Fibroblast of gingiva (primary cell): ENCODE results near the gene SIRT4.
"Not testable (repeated sequence)": the region's sequence is repeated elsewhere in the genome, so short reads cannot be mapped to it uniquely, and the experiment has no call there.

Experiments
- DNase-seq: peaks from one replicate; pipeline ENCODE4 v3.0.0-alpha.2; 2011; ENCODE audit warnings: low read depth

SIRT4 gene

DNA sequence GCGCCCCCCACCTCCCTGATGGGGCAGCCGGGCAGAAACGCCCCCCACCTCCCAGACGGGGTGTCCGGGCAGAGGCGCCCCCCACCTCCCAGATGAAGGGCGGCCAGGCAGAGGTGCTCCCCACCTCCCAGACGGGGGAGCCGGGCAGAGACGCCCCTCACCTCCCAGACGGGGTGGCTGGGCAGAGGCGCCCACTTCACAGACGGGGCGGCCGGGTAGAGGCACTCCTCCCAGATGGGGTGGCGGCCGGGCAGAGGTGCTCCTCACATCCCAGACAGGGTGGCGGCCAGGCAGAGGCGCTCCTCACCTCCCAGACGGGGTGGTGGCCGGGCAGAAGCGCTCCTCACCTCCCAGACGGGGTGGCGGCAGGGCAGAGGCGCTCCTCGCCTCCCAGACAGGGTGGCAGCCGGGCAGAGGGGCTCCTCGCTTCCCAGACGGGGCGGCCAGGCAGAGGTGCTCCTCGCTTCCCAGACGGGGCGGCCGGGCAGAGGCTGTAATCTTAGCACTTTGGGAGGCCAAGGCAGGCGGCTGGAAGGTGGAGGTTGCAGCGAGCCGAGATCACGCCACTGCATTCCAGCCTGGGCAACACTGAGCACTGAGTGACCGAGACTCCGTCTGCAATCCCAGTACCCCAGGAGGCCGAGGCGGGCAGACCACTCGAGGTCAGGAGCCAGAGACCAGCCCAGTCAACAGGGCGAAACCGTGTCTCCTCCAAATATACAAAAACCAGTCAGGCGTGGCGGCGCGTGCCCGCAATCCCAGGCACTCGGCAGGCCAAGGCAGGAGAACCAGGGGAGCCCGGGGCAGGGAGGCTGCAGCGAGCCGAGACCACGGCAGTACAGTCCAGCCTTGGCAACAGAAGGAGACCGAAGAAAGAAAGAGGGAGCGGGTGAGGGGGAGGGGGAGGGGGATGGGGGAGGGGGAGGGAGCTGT, 23.7 kb upstream of the SIRT4 start:
- DNase-seq: no peak

DNA sequence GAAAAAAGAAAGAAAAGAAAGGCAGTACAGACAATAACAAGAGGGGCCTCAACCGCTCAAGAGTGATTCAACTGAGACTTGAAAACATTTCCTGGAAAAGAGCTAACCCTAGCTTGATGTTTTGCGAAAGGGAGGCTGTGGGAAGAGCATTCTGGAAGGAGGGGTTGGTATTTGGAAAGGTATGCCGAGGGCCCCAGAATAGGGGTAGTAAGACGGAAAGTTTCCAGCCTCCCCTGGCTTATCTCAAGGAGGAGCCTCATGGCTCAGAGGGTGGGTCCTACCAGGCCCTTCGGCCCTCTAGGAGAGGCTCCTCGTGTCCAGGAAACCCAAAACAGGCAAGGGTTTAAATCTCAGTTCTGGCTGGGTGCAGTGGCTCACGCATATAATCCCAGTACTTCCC, 18.8 kb upstream of the SIRT4 start:
- DNase-seq: no peak

DNA sequence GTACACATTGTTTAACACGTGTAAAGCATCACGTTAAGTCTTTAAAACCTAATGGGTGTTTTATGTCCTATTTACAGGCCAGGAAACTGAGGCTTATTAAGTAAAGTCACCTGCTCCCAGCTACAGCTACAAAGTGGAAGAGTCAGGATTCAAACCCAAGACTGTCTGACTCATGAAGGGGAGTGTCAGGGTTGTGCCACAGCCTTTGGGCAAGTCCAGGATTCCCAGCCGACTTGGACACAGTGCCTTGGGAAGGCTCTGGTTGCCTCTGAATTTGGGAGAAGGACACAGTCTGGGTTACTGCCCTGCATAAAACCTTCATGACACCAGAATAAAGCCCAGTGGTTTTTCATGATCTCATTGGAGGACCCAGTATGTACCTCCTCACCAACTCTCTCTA, 17.7 kb upstream of the SIRT4 start:
- DNase-seq: no peak

DNA sequence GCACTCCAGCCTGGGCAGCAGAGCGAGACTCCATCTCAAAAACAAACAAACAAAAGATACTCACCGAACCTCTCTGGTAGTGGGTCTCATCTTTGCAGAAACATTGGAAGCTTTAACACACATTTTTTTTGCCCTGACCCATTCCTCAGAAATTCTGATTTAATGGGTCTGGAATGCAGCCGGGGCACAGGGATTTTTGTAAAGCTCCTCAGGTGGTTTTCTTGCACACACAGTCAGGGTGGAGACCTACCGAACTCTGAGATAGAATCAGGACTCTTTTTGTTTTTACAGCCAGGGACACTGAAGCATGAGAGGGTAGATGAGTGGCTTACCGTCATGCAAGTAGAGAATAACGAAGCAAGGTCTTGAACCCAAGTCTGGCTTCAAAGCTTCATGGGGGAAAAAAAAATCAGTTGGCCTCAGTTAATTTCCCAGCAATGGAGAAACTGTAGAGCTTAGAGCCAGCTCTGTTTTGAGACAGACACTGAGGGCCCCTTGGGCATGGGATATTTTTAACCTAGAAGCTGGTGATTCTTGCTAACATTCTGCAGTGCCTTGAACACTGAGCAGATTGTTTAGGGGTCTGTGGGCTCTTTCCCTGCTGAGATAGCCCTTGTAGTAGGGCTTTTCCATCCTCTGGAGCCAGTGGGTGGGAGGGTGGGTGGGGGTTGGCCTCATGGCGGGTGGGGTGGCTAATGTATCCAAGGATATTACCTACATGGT, 15.2 kb upstream of the SIRT4 start:
- no peak for DNase-seq

DNA sequence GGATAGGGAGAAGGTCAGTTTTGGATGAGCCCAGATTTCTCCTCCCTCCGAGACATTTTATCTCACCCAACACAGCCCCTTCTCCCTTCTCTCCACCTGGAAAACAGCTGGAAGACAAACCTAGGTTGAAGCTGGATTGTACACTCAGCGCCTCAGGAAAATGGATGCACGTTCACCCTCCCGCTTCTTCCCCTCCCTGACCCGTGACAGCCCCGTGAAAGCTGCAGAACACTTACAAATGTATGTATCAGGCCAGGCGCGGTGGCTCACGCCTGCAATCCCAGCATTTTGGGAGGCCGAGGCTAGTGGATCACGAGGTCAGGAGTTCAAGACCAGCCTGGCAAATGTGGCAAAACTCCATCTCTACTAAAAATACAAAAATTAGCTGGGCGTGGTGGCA, 14.6 kb upstream of the SIRT4 start:
- no peak for DNase-seq

DNA sequence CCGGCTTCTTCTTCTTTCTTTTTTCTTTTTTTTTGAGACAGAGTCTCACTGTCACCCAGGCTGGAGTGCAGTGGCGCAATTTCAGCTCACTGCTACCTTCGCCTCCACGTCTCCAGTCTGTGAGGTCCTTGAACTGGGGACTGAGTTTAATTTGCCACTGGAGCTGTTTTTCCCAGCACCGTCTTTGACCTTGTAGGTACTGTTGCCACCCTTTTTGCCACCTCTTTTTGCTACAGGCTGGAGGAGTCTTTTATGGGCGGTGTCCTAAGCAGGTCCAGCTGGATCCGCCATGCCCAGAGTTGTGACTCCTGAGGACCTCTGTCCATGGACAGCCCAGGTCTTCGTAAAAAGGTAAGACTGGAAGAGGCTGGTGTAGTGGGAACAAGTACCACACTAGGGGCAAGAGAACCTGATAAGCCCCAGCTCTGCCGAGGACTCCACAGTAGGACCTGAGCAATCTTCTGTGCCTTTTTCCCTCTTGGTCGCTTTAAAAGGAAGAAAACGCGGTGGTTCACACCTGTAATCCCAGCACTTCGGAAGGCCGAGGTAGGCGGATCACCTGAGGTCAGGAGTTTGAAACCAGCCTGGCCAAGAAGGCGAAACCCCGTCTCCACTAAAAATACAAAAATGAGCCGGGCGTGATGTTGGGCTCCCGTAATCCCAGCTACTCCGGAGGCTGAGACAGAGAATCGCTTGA, 11.4 kb upstream of the SIRT4 start:
- DNase-seq: peak; percentile 7

DNA sequence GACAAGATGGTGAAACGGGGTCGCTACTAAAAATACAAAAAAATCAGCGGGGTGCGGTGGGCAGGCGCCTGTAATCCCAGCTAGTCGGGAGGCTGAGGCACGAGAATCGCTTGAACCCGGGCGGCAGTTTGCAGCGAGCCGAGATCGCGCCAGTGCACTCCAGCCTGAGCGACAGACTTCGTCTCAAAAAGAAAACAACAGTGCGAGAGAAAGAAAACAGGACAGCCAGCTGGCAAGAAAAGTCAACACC, 9.8 kb upstream of the SIRT4 start:
- DNase-seq: no peak

DNA sequence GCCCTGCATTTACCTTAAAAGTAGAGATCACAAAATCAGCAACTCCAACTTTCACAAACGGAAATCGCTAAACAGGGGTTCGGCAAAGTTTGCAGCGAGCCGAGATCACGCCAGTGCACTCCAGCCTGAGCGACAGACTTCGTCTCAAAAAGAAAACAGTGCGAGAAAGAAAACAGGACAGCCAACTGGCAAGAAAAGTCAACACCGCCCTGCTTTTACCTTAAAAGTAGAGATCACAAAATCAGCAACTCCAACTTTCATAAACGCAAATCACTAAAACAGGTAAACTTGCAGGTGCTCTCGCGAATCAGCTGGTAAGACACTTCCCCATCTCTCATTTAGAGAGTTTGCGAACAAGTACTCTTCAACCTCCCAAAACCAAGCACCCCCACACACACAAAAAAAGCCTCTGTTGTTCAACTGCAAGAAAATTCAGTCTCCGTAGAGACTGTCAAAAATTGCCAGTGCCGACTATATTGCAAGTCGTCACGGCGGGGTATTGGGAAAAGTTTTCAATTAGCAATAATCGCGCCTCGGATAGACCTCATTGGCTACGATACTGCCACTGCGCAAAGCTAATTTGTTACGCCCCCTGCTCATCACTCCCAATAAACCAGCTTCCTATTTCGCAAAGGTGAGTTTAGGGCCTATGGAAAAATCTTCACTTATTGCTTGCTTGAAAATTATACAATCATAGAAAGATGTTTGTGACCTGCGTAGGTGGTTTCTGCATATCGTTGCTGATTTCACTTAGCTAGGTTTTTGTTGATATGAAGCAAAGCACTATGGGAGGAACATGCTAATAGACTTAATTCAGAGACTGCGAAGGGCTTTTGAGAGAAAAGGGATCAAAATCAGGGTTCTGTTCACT, 9.2 kb upstream of the SIRT4 start, which contains the start of gene RNU4-1:
RNU4-1 (minus strand) TSS at position 577 of the 871 bp plus-strand sequence.
- DNase-seq: peak; percentile 93

DNA sequence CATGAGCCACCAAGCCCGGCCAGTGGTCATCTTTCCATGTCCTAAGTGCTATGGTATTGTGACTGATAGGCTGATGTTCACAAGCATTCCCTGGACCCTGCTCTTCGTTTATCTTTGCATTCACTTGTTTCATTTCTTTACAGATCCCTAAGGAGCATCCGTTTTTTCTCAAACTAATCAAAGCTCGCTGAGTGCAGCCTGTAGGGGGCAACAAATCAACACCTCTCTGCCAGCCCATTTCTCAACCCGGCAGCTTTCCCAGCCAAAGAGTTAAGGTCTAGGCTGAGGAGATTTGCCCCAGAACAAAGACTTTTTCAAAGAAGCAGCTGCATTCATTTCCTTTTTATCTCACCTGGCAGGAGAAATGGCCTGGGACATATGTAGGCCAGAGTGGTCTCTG, 12.1 kb downstream of the SIRT4 start:
- DNase-seq: no peak

DNA sequence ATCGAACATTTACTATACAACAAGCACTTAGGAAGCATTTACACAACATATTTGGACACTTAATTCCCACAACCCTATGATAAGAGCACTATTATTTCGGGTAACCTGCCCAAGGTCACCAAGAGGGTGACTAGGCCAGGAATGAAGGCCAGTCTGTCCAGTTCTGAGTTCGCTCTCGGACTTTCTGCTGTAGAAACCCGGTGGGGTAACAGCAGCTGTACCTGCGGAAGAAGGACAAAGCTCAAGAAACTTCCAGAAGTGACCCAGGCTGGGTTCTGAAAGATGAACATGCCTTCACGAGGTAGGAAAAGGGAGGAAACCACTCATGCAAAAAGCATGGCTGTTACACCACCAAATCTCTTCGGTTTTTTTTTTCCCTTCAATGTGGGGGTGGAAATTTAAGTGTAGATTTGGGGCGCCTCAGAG, 14.7 kb downstream of the SIRT4 start:
- no peak for DNase-seq

DNA sequence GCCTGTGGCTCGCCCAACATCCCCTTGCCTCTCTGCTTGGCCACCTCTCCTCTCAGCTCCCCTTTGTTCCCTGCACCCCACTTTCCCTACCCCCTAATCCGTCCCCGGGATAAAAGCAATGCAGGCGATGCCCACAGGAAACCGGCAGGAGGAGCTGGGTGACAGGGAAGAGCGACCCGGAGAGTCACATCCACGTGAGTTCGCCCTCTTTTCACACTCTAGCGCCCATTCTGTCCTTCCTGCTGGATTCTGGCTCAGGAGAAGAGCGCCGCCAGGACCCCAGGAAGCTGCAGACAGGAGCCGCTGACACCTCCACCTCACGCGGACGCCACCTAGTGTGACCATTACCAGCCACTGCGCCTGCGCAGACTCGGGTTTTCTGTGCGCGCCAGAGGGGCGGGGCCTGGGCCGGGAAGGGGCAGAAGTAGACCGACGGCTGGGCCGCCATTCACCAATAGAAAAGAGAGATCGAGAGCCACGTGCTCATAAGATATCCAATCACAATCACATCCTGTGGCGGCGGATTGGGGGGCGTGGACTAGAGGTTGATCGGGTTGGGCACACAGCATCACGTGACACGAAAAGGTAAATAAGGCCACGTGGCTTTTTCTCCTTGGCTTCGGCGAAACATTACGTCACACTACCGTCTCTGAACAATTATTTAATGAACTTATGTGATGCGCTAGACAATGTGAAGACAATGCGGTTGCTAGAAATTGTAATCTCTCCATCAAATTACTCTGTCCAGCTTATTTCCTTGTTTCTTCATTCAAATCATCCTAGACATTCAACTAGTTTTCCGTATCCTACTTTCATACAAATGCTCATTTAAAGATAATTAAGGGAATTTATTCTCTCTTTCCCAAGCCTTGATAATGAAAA, 15.3 kb downstream of the SIRT4 start:
- DNase-seq: peak; percentile 98

DNA sequence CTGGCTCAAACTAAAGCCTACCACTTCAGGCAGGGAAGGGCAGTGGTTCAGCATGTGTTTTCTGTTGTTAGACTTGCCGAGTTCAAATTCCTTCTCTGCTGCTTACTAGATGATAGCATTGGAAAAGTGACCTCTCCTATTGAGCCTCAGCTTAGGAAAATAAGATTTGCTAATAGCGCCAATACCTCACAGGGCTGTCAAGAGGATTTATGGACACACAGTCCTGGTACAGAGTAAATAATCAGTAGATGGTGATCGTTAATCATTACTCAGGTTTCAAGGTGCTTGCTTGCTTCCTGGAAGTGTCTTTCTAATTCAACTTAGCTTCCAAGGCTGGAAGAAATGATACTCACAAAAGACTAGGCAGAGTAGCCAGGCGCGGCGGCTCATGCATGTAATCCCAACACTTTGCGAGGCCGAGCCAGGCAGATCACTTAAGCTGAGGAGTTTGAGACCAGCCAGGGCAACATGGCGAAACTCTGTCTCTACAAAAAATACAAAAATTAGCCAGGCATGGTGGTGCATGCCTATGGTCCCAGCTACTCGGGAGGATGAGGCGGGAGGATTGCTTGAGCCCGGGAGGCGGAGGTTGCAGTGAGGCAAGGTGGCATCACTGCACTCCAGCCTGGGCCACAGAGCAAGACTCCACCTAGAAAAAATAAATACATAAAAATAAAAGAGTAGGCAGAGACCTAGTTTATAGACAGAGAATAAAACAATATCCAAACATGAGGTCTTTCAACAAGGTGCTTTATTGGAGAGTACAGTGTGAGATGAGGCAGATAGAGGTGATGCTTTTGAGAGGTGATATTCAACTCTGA, 19.5 kb downstream of the SIRT4 start:
- no peak for DNase-seq

DNA sequence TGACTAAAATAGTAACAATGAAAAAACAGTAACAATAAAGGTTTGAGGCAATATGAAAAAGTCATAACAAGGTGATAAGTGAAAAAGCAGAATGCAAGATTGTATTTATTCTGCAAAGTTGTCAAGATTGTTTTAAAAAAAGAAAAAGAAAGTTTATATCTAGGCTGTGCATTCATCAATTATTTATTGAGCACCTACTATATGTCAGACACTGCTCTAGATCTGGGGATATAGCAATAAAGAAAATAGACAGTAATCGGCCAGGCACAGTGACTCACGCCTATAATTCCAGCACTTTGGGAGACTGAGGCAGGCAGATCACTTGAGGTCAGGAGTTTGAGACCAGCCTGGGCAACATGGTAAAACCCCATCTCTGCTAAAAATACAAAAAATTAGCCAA, 21.7 kb downstream of the SIRT4 start:
- DNase-seq: no peak

DNA sequence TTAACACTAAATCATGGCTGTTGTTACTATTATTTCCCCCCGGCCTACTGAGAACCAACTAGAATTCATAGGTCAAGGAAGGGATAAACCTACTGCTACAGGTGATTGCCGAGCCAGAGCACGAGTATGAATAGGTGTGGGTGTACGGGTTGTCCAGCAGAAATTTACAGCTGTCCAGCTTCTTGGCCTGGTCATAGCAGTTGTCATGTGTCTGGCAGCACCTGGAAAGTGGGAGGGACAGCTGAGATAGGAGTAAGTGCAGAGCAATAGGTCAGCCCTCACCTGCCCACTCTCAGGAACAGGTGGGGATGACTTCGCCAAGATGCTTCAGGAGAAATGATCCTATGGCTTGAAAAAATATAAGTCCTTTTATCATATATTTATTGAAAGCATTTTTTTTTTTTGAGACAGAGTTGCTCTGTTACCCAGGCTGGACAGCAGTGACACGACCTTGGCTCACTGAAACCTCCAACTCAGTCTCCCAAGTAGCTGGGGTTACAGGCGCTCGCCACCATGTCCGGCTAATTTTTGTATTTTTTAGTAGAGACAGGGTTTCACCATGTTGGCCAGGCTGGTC, 22.8 kb downstream of the SIRT4 start:
- no peak for DNase-seq

DNA sequence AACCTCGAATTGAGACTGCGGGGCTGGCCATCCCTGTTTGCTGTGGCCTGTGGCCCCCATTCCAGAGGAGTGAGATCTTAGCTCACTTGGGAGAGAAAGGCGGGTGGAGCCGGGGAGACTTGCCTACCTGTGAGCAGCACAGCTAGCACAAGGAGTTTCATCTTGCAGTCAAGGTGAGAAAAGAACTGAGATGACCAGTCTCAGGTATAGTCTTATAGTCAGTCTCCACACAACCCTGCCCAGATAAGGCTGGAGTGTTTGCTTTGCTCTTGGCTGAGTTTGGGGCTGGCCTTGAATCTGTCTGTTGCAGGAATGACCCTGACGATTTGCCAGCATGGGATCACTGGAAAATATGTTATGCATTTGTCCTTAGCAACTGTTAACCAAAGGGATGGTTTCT, 25.5 kb downstream of the SIRT4 start, which contains the start of gene PLA2G1B:
PLA2G1B (minus strand) TSS at position 187 of the 400 bp plus-strand sequence; CDS start at position 161, 26 bp downstream.
- DNase-seq: no peak

DNA sequence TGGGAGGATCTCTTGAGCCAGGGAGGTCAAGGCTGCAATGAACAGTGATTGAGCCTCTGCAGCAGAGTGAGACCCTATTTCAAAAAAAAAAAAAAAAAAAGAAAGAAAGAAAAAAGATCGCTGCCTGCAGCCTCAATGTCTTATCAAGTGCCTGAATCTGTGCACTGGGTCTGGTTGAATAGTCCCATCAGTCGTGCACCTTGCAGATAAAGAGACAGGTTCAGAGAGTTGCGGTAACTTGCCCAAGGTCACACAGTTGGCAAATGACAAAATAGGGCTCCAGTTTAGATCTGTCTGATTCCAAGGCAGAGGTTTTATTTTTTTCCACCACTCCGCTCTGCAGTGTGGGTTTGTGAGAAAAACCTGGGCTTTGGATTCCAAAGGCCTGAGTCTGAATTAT, 26.1 kb downstream of the SIRT4 start:
- DNase-seq: no peak

DNA sequence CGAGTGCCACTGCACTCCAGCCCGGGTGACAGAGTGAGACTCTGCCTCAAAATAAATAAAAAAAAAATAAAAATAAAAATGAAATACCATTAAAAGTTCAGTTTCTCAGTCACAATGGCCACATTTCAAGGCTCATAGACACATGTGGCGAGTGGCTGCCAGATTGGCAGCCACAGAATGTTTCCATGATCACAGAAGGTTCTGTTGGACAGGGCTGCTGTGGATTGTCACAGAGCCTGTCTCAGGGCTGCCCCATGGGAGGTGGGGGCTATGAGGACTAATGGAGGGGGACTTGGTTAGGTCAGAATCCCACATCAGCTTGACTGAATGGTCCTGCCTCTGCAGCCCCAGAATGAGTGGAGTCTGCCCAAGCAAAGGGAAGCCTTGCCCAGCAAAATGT, 29.3 kb downstream of the SIRT4 start:
- no peak for DNase-seq

DNA sequence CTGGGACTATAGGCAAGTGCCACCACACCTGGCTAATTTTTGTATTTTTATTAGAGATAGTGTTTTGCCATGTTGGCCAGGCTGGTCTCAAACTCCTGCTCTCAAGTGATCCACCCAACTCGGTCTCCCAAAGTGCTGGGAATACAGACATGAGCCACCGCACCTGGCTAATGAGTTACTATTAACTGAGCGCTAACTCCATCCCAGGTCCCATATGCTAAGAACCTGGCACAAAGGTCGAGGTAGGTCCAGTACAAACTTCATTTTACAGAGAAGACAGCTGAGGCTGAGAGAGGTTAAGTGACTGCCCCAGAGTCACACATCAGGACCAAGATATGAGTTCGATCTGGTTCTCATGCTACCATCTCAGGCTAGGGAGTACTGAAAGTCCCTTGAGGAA, 29.9 kb downstream of the SIRT4 start:
- DNase-seq: no peak

DNA sequence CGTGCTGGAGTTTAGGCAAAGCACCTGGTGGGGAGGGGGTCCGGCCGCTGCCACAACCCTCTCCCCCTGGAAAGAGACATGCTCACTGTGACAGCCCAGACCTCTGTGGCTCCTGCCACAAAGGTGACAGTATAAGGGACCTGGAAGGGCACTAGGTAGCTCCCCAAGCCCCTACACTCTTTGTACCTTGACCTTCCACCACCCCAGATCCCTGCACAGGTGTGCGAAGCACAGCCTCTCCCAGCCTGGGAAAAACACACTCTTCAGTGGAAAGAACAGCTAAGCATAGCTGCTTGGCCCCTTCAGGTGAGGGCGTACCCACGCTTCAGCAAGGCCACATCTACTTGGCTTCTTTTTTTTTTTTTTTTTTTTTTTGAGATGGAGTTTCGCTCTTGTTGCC, 30.4 kb downstream of the SIRT4 start:
- DNase-seq: no peak

DNA sequence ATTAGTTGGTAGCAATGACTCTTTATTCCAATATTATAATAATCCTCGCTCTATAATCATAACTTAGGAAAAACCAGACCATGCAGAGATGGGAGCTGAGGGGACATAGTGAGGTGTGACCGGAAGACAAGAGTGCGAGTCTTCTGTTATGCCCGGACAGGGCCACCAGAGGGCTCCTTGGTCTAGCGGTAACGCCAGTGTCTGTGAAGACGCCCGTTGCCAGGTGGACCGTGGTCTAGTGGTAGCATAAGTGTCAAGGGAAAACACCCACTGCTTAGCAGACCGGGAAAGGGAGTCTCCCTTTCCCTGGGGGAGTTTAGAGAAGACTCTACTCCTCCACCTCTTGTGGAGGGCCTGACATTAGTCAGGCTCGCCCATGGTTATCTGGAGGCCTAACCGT, 33.3 kb downstream of the SIRT4 start:
- not testable (repeated sequence) for DNase-seq
